ENCODE data around the gene LTBP1. TPM values are rescaled to one million over a fixed set of nuclear protein-coding genes. Genes with fewer than 3 reads are reported as not detected.

Gene LTBP1
- total RNA-seq, 2 donors from 2014 or later: 25.9 to 99.8 TPM

- no peaks in the 10 kb centered on the region for H3K9me3 ChIP-seq
- 79% methylated on average over 11 of the region's 11 CpGs for WGBS
- H3K4me3 ChIP-seq: no peak overlapping the region
- intact Hi-C loops (cut with DNase I): no loop called here
- H3K4me1 ChIP-seq (replicated peaks): no peaks in the 10 kb centered on the region
- H3K36me3 ChIP-seq: no peaks in the 10 kb centered on the region
- no peak for DNase-seq (ENCODE audit: low spot score)
- TF ChIP-seq, protein P1, sequence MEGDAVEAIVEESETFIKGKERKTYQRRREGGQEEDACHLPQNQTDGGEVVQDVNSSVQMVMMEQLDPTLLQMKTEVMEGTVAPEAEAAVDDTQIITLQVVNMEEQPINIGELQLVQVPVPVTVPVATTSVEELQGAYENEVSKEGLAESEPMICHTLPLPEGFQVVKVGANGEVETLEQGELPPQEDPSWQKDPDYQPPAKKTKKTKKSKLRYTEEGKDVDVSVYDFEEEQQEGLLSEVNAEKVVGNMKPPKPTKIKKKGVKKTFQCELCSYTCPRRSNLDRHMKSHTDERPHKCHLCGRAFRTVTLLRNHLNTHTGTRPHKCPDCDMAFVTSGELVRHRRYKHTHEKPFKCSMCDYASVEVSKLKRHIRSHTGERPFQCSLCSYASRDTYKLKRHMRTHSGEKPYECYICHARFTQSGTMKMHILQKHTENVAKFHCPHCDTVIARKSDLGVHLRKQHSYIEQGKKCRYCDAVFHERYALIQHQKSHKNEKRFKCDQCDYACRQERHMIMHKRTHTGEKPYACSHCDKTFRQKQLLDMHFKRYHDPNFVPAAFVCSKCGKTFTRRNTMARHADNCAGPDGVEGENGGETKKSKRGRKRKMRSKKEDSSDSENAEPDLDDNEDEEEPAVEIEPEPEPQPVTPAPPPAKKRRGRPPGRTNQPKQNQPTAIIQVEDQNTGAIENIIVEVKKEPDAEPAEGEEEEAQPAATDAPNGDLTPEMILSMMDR (IDR thresholded peaks at IDR 0.05): no peak
- H3K27me3 ChIP-seq (replicated peaks; ENCODE audit: insufficient read depth): no peaks in the 10 kb centered on the region
- H3K27ac ChIP-seq: no peak overlapping the region
Observed at GRCh38 chr2:33108483-33109443, 162.0 kb downstream of the LTBP1 start.

- Histone ChIP-seq H3K4me1 (replicated peaks) (no peaks in the 10 kb centered on the region), H3K4me3 (no peak overlapping the region), H3K27ac (no peak overlapping the region), H3K27me3 (replicated peaks; ENCODE audit: insufficient read depth) (no peaks in the 10 kb centered on the region), H3K9me3 (no peaks in the 10 kb centered on the region), H3K36me3 (no peaks in the 10 kb centered on the region)
- WGBS: 81% methylated on average over 5 of the region's 5 CpGs
- TF ChIP-seq POLR2AphosphoS5 (IDR thresholded peaks at IDR 0.05) (no peak), POLR2A (IDR thresholded peaks at IDR 0.05) (no peak)
- TF ChIP-seq, protein P1 (IDR thresholded peaks at IDR 0.05): no peak
- intact Hi-C loops (cut with DNase I): no loop called here
- DNase-seq (ENCODE audit: low spot score): no peak
Observed at GRCh38 chr2:33110461-33110860, 163.7 kb downstream of the LTBP1 start.

DNA sequence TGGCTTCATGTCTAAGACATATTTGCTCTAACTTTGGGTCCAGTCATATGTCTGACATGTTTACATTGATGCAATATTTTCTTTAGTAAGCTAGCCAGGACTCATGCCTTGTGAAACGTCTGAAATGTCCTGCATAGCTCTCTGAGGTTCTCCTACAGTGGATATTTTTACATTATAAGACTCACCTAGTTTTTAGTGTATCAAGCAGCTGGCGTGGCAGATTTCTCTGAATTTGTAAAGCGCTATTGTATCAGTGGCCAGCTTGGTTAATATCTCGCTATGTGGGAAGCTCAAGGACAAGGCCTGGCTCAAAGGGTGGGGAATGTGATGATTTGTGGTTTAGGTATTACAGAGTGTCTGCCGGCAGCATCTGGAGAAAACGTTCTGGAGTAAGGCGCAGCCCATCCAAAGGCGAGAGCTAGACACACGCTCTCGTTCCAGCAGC, 164.3 kb downstream of the LTBP1 start:
- Histone ChIP-seq H3K4me3 (no peak overlapping the region), H3K4me1 (replicated peaks) (no peaks in the 10 kb centered on the region), H3K27me3 (replicated peaks; ENCODE audit: insufficient read depth) (no peaks in the 10 kb centered on the region), H3K27ac (no peak overlapping the region), H3K9me3 (no peaks in the 10 kb centered on the region), H3K36me3 (no peaks in the 10 kb centered on the region)
- no peak for DNase-seq (ENCODE audit: low spot score)
- TF ChIP-seq POLR2A (IDR thresholded peaks at IDR 0.05): no peak
- TF ChIP-seq, protein P1 (IDR thresholded peaks at IDR 0.05): no peak
- TF ChIP-seq POLR2AphosphoS5 (IDR thresholded peaks at IDR 0.05): no peak
- WGBS: 73% methylated on average over 10 of the region's 10 CpGs
- intact Hi-C loops (cut with DNase I): no loop called here

DNA sequence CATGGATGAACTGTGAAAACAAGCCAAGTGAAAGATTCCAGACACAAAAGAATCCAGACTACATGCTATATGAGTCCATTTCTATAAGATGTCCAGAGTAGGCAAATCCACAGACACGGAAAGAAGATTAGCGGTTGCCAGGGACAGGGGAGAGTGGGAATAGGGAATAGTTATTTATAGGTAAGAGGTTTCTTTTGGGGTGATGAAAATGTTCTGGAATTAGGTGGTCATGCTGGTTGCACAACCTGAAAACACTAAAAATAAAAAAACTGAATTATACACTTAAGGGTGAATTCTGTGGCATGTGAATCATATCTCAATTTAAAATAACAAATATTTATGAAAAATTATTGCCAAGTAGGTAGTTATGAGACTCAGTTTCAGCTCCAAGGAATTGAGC, 168.4 kb downstream of the LTBP1 start:
- no peaks in the 10 kb centered on the region for H3K9me3 ChIP-seq
- H3K27me3 ChIP-seq (replicated peaks; ENCODE audit: insufficient read depth): no peaks in the 10 kb centered on the region
- H3K4me1 ChIP-seq (replicated peaks): no peaks in the 10 kb centered on the region
- intact Hi-C loops (cut with DNase I): no loop called here
- H3K4me3 ChIP-seq: no peak overlapping the region
- no peak overlapping the region for H3K27ac ChIP-seq
- H3K36me3 ChIP-seq: no peaks in the 10 kb centered on the region
- WGBS: 96% methylated on average over 2 of the region's 2 CpGs
- no peak for DNase-seq (ENCODE audit: low spot score)
- TF ChIP-seq POLR2A (IDR thresholded peaks at IDR 0.05) (no peak), POLR2AphosphoS5 (IDR thresholded peaks at IDR 0.05) (no peak)
- TF ChIP-seq, protein P1 (IDR thresholded peaks at IDR 0.05): no peak

DNA sequence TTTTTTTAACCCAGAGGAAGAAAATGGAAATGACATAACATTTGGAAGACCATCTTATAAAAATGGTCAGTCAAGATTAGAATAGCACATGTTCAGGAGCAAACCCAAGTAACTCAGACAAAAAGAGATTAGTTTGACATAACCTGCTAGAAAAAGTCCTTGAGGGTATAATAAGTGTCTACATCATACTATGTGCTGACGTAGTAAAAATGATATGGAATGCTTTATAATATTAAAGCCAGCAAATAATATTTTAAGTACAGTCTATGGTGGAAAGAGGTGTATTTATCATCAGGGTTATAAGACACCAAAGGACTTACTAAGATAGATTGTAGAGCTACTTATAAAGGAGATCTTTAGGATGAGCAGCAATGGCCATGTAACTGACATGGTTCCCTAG, 169.0 kb downstream of the LTBP1 start:
- WGBS: 93% methylated on average over 1 of the region's 1 CpG
- H3K36me3 ChIP-seq: no peaks in the 10 kb centered on the region
- H3K4me3 ChIP-seq: no peak overlapping the region
- no peaks in the 10 kb centered on the region for H3K9me3 ChIP-seq
- TF ChIP-seq POLR2AphosphoS5 (IDR thresholded peaks at IDR 0.05): no peak
- TF ChIP-seq, protein P1 (IDR thresholded peaks at IDR 0.05): no peak
- TF ChIP-seq POLR2A (IDR thresholded peaks at IDR 0.05): no peak
- H3K27me3 ChIP-seq (replicated peaks; ENCODE audit: insufficient read depth): no peaks in the 10 kb centered on the region
- DNase-seq (ENCODE audit: low spot score): no peak
- intact Hi-C loops (cut with DNase I): no loop called here
- no peaks in the 10 kb centered on the region for H3K4me1 ChIP-seq (replicated peaks)
- no peak overlapping the region for H3K27ac ChIP-seq
